Measurements from ENCODE around the gene KIF16B.

- TF ChIP-seq CTCF (IDR thresholded peaks at IDR 0.05; ENCODE audit: low read depth, low read length, missing input control) = no peak
- no peak for TF ChIP-seq HNF4A (conservative IDR thresholded peaks at IDR 0.05)
- no peak for TF ChIP-seq TAF1 (conservative IDR thresholded peaks at IDR 0.05)
- no peak for TF ChIP-seq GABPA (IDR thresholded peaks at IDR 0.05 in 1 of 2, conservative IDR thresholded peaks at IDR 0.05 in 1 of 2)
Measured at GRCh38 chr20:16393836-16394235, 179.4 kb downstream of the KIF16B start.

Data from liver (tissue), 3 donors.